ENCODE data around the gene DHX35.

- TF ChIP-seq SUZ12 (IDR thresholded peaks at IDR 0.05; ENCODE audit: extremely low read depth, insufficient read depth, insufficient read length): no peak
- no peak for TF ChIP-seq YY1 (IDR thresholded peaks at IDR 0.05; ENCODE audit: insufficient read depth, insufficient read length)
- no peak for TF ChIP-seq ZNF274 (IDR thresholded peaks at IDR 0.05; ENCODE audit: low read depth, low read length)
These were observed 8.4 kb upstream of the DHX35 start for GRCh38 chr20:38953630-38954340.
